Neural progenitor cell (in vitro differentiated cells): ENCODE data around the gene DPY30. TPM values are rescaled to one million over a fixed set of nuclear protein-coding genes. Genes with fewer than 3 reads are reported as not detected.

Experiments
- DNase-seq: peaks from one replicate; pipeline ENCODE4 v3.0.0-alpha.2; 2016; ENCODE audit warnings: low spot score
- H2AFZ ChIP-seq: fragments of 200-600 bp; sonication (generic); replicated peaks from 2 replicates; pipeline ENCODE4 v1.6.1; 2016; ENCODE audit warnings: antibody characterized with exemption
- H3F3A ChIP-seq: fragments of 200-600 bp; sonication (generic); 2 replicates; pipeline ENCODE4 v1.6.1; 2016; ENCODE audit warnings: antibody characterized with exemption, low read depth
- H3K27ac ChIP-seq: fragments of 200-600 bp; sonication (generic); 2 replicates; pipeline ENCODE4 v1.5.1; 2016; ENCODE audit warnings: mild to moderate bottlenecking
- H3K27me3 ChIP-seq: fragments of 200-600 bp; sonication (generic); 2 replicates; pipeline ENCODE4 v1.6.1; 2016; ENCODE audit warnings: mild to moderate bottlenecking, moderate library complexity
- H3K36me3 ChIP-seq: fragments of 200-600 bp; sonication (generic); 2 replicates; pipeline ENCODE4 v1.5.1; 2016
- H3K4me1 ChIP-seq: fragments of 200-600 bp; sonication (generic); 2 replicates; pipeline ENCODE4 v1.6.1; 2016; ENCODE audit warnings: mixed run types
- H3K4me2 ChIP-seq: fragments of 200-600 bp; sonication (generic); 2 replicates; pipeline ENCODE4 v1.6.1; 2016
- H3K4me3 ChIP-seq: fragments of 200-600 bp; sonication (generic); 2 replicates; pipeline ENCODE4 v1.5.1; 2016
- H3K79me2 ChIP-seq: fragments of 200-600 bp; sonication (generic); 2 replicates; pipeline ENCODE4 v1.6.1; 2016; ENCODE audit warnings: low read depth
- H3K9ac ChIP-seq: fragments of 200-600 bp; sonication (generic); 2 replicates; pipeline ENCODE4 v1.6.1; 2016
- H3K9me3 ChIP-seq: fragments of 200-600 bp; sonication (generic); 2 replicates; pipeline ENCODE4 v1.5.1; 2016; ENCODE audit warnings: low read depth
- H4K20me1 ChIP-seq: fragments of 200-600 bp; sonication (generic); 2 replicates; pipeline ENCODE4 v1.6.1; 2016; ENCODE audit warnings: low read depth
- H3K27ac Mint-ChIP-seq: 3 replicates; pipeline ENCODE4 v1.8.0; 2021; ENCODE audit warnings: mixed read lengths
- H3K27me3 Mint-ChIP-seq: 2 replicates; pipeline ENCODE4 v1.8.0; 2022; ENCODE audit warnings: low read depth, mild to moderate bottlenecking, inconsistent platforms, moderate library complexity, mixed read lengths; ENCODE audit not compliant: insufficient read depth
- H3K36me3 Mint-ChIP-seq: 3 replicates; pipeline ENCODE4 v1.8.0; 2021; ENCODE audit warnings: mixed read lengths
- H3K4me1 Mint-ChIP-seq: 3 replicates; pipeline ENCODE4 v1.8.0; 2021; ENCODE audit warnings: mixed read lengths
- H3K4me3 Mint-ChIP-seq: 3 replicates; pipeline ENCODE4 v1.8.0; 2021; ENCODE audit warnings: mild to moderate bottlenecking, moderate library complexity, mixed read lengths
- H3K9me3 Mint-ChIP-seq: 3 replicates; pipeline ENCODE4 v1.8.0; 2020; ENCODE audit warnings: mixed read lengths
- CTCF ChIP-seq: fragments of 200-600 bp; sonication (generic); IDR thresholded peaks from 2 replicates; pipeline ENCODE4 v1.5.1; 2017; ENCODE audit warnings: antibody characterized with exemption, mild to moderate bottlenecking
- EZH2 ChIP-seq: fragments of 200-600 bp; sonication (generic); IDR thresholded peaks from 2 replicates; pipeline ENCODE4 v1.6.1; 2017; ENCODE audit warnings: antibody characterized with exemption, mild to moderate bottlenecking, moderate library complexity
- EZH2phosphoT487 ChIP-seq: fragments of 200-600 bp; sonication (generic); IDR thresholded peaks from 2 replicates; pipeline ENCODE4 v1.6.1; 2017; ENCODE audit warnings: antibody characterized with exemption
- total RNA-seq: library from RNA; depleted of rRNA; stranded (reverse); fragments of >200 nt; gene quantifications from 2 replicates; pipeline ENCODE4 v1.2.3, GENCODE V29; 2015; ENCODE audit warnings: low replicate concordance

The DPY30 gene
- total RNA-seq, 1 donor from 2014 or later = 199 TPM

GRCh38 chr2:31999438-31999837 is 40.2 kb downstream of the DPY30 start:
- H3K4me2 ChIP-seq = no peak overlapping the region
- Mint-ChIP-seq H3K4me1 (no peaks in the 10 kb centered on the region), H3K36me3 (peaks cover 11% of the 10 kb centered on the region), H3K27me3 (peaks cover 4% of the 10 kb centered on the region), H3K27ac (no peak overlapping the region), H3K4me3 (no peak overlapping the region), H3K9me3 (peaks cover 2% of the 10 kb centered on the region)
- no peaks in the 10 kb centered on the region for H3K27me3 ChIP-seq
- no peak for TF ChIP-seq CTCF
- TF ChIP-seq EZH2phosphoT487 = no peak
- no peak for TF ChIP-seq EZH2
- H3K9me3 ChIP-seq = no peaks in the 10 kb centered on the region
- H2AFZ ChIP-seq = no peak overlapping the region
- DNase-seq = no peak
- H3K4me3 ChIP-seq = no peak overlapping the region
- H3K9ac ChIP-seq = no peak overlapping the region
- peaks cover 100% of the 10 kb centered on the region for H3K79me2 ChIP-seq
- peaks cover 23% of the 10 kb centered on the region for H4K20me1 ChIP-seq
- H3K27ac ChIP-seq = no peak overlapping the region
- H3K36me3 ChIP-seq = no peaks in the 10 kb centered on the region
- no peaks in the 10 kb centered on the region for H3F3A ChIP-seq
- no peaks in the 10 kb centered on the region for H3K4me1 ChIP-seq

GRCh38 chr2:31998731-31999383 is 40.7 kb downstream of the DPY30 start:
- no peak overlapping the region for H3K4me2 ChIP-seq
- H3K27me3 Mint-ChIP-seq = peaks cover 4% of the 10 kb centered on the region
- peaks cover 2% of the 10 kb centered on the region for H3K9me3 Mint-ChIP-seq
- no peak overlapping the region for H3K9ac ChIP-seq
- peaks cover 100% of the 10 kb centered on the region for H3K79me2 ChIP-seq
- no peaks in the 10 kb centered on the region for H3K9me3 ChIP-seq
- DNase-seq = no peak
- H3K4me3 Mint-ChIP-seq = no peak overlapping the region
- H3K4me1 Mint-ChIP-seq = no peaks in the 10 kb centered on the region
- no peak overlapping the region for H2AFZ ChIP-seq
- H3F3A ChIP-seq = no peaks in the 10 kb centered on the region
- no peaks in the 10 kb centered on the region for H3K4me1 ChIP-seq
- H3K4me3 ChIP-seq = no peak overlapping the region
- no peak for TF ChIP-seq EZH2phosphoT487
- no peak for TF ChIP-seq CTCF
- no peak for TF ChIP-seq EZH2
- H3K36me3 ChIP-seq = no peaks in the 10 kb centered on the region
- no peaks in the 10 kb centered on the region for H3K27me3 ChIP-seq
- H3K27ac ChIP-seq = no peak overlapping the region
- no peak overlapping the region for H3K27ac Mint-ChIP-seq
- H4K20me1 ChIP-seq = peaks cover 23% of the 10 kb centered on the region
- H3K36me3 Mint-ChIP-seq = peaks cover 11% of the 10 kb centered on the region

GRCh38 chr2:31997653-31998052 is 42.0 kb downstream of the DPY30 start:
- Mint-ChIP-seq H3K27me3 (peaks cover 4% of the 10 kb centered on the region), H3K27ac (no peak overlapping the region), H3K9me3 (peaks cover 2% of the 10 kb centered on the region), H3K4me1 (peaks cover 2% of the 10 kb centered on the region), H3K36me3 (peaks cover 14% of the 10 kb centered on the region), H3K4me3 (no peak overlapping the region)
- Histone ChIP-seq H3K4me1 (no peaks in the 10 kb centered on the region), H3F3A (no peaks in the 10 kb centered on the region), H3K27ac (no peak overlapping the region), H3K79me2 (peaks cover 100% of the 10 kb centered on the region), H3K36me3 (no peaks in the 10 kb centered on the region), H3K4me2 (no peak overlapping the region), H3K9ac (no peak overlapping the region), H4K20me1 (peaks cover 14% of the 10 kb centered on the region), H3K27me3 (no peaks in the 10 kb centered on the region), H2AFZ (no peak overlapping the region), H3K9me3 (no peaks in the 10 kb centered on the region), H3K4me3 (no peak overlapping the region)
- no peak for TF ChIP-seq EZH2
- no peak for TF ChIP-seq EZH2phosphoT487
- TF ChIP-seq CTCF = no peak
- DNase-seq = no peak
